ENCODE measurements around the gene GPATCH4. TPM values are rescaled to one million over a fixed set of nuclear protein-coding genes. Genes with fewer than 3 reads are reported as not detected.
A peak's percentile ranks its signal among the peaks of the same experiment; 100 is the strongest.

Gene GPATCH4
- total and polyA plus RNA-seq, 11 donors: 8.8 to 67.5 (median 15.5) TPM

DNA sequence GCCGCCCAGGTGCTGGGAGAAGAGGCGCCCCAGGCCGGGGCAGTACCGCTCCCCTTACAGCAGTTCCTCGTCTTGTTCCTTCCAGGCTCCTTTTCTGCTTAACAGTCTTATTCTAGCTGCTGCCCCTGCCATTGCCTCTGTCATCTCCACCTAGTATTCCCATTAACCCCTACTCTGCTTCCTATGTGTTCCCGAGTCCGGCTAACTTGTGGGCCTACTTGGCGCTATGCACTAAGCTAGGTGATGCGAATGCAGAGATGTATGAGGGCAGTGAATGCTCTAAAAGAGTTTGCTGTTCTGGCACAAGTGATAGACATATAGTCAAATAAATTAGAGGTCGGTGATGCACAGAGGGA lies 28.6 kb downstream of the GPATCH4 start:
- H3K4me3 ChIP-seq: peak overlapping the region in 11 of 12 donors; percentile 29 to 63 (median 46)
- 32 to 36% (median 35%) methylated on average over 10 of the region's 10 CpGs for WGBS, 4 donors
- no peak for DNase-seq
- no peak overlapping the region for H3K27ac ChIP-seq
- H3K4me1 ChIP-seq: peaks cover 0 to 22% (median 10%) of the 10 kb centered on the region in 12 donors
- H3K27me3 ChIP-seq: peaks cover 0 to 2% (median 0%) of the 10 kb centered on the region in 9 donors
- intact Hi-C loops (cut with DNase I): no loop called here
- no peak for ATAC-seq
- H3K36me3 ChIP-seq: no peaks in the 10 kb centered on the region
- no peaks in the 10 kb centered on the region for H3K9me3 ChIP-seq
- no peak for TF ChIP-seq POLR2A (IDR thresholded peaks at IDR 0.05)
- TF ChIP-seq, protein P1, sequence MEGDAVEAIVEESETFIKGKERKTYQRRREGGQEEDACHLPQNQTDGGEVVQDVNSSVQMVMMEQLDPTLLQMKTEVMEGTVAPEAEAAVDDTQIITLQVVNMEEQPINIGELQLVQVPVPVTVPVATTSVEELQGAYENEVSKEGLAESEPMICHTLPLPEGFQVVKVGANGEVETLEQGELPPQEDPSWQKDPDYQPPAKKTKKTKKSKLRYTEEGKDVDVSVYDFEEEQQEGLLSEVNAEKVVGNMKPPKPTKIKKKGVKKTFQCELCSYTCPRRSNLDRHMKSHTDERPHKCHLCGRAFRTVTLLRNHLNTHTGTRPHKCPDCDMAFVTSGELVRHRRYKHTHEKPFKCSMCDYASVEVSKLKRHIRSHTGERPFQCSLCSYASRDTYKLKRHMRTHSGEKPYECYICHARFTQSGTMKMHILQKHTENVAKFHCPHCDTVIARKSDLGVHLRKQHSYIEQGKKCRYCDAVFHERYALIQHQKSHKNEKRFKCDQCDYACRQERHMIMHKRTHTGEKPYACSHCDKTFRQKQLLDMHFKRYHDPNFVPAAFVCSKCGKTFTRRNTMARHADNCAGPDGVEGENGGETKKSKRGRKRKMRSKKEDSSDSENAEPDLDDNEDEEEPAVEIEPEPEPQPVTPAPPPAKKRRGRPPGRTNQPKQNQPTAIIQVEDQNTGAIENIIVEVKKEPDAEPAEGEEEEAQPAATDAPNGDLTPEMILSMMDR (IDR thresholded peaks at IDR 0.05): no peak

DNA sequence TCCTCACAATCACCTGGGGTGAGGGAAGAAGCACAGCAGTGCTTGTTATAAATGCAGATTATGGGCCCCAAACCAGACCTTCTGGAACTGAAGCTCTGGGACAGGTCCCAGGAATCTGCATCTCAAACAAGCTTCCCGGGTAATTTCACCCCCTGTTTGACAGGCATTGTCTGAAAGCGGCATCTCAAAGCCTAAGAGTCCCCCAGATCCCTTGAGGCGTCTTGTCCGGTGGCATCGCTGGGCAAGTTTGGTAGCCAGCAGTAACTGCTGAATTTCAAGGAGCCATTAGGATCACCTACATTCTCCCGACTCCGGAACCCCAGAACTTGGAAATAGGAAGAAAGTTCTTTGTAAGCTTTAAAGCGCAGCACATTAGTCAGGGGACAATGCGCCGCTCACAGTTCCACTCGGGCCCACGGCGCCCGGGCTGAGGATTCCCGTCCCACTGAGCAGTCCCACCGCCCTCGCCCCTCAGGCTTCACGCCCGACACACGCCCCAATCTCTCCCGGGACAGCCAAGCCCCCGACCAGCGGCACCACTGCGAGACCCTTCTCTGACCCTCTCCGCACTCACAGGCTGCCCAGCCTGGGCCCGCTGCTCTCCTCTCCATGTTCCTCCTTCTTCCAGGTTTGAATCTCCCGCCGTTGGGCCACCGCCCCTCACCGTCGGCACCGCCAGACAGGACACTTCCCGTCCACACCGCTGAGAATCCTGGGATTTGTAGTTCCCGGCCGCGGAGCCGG lies 29.2 kb downstream of the GPATCH4 start, which contains the start of gene IQGAP3:
IQGAP3 (minus strand) TSS at position 647 of the 744 bp plus-strand sequence; CDS start at position 611, 36 bp downstream.
- H3K4me3 ChIP-seq: peak within 1 kb of the TSS in 11 of 12 donors; percentile 29 to 63 (median 46)
- no peak for TF ChIP-seq POLR2A (IDR thresholded peaks at IDR 0.05)
- TF ChIP-seq, protein P1 (IDR thresholded peaks at IDR 0.05): no peak
- WGBS, 4 donors: 0 to 1% (median 1%) methylated on average over 37 to 38 of the region's 38 CpGs

DNA sequence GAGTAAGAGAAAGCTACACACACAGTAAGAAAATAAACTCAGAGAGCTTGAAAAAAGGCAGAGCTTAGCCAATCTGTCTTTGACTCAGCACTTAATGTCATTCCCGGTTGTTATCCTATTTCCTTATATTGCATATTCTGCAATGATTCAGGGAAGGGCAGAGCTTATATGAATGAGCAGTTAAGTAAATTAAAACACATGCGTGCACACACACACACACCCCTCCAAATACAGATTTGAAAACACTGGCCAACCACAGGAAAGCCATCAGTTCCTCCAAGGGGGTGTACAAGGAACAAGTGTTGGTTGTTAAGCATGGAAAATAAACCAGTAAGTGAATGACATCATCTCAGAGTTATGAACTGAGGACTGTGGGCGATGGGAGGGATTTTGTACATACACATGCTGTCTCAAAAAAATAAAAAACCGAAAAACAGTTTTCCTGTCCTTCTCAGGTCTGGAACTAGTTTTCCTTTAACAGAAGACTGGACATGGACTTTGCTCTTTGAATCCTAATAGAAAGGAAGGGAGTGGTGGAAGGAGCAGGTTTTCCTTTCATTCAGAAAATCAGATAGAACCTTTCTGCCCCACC lies 29.9 kb downstream of the GPATCH4 start:
- H3K4me1 ChIP-seq: peaks cover 0 to 22% (median 10%) of the 10 kb centered on the region in 12 donors
- H3K27ac ChIP-seq: no peak overlapping the region
- intact Hi-C loops (cut with DNase I): no loop called here
- DNase-seq (no peak), ATAC-seq (peak in 2 of 4 donors; percentile 12 to 31)
- H3K9me3 ChIP-seq: no peaks in the 10 kb centered on the region
- H3K4me3 ChIP-seq: peak overlapping the region in 2 of 12 donors; percentile 47 to 63
- no peaks in the 10 kb centered on the region for H3K36me3 ChIP-seq
- TF ChIP-seq, protein P1 (IDR thresholded peaks at IDR 0.05): no peak
- no peak for TF ChIP-seq POLR2A (IDR thresholded peaks at IDR 0.05)
- 15 to 22% (median 17%) methylated on average over 4 of the region's 4 CpGs for WGBS, 4 donors
- peaks cover 0 to 2% (median 0%) of the 10 kb centered on the region in 9 donors for H3K27me3 ChIP-seq

More for the DNA sequence above, 29.2 kb downstream of the GPATCH4 start, which contains the start of gene IQGAP3:
- intact Hi-C loops (cut with DNase I): no loop called here
- Histone ChIP-seq H3K27ac (no peak within 1 kb of the TSS), H3K36me3 (no peaks in the 10 kb centered on the region), H3K9me3 (no peaks in the 10 kb centered on the region), H3K27me3 (peaks cover 0 to 2% (median 0%) of the 10 kb centered on the region in 9 donors), H3K4me1 (peaks cover 0 to 22% (median 10%) of the 10 kb centered on the region in 12 donors)
- ATAC-seq (peak; percentile 87 to 96 (median 96)), DNase-seq (peak; percentile 86 to 89 (median 87))

DNA sequence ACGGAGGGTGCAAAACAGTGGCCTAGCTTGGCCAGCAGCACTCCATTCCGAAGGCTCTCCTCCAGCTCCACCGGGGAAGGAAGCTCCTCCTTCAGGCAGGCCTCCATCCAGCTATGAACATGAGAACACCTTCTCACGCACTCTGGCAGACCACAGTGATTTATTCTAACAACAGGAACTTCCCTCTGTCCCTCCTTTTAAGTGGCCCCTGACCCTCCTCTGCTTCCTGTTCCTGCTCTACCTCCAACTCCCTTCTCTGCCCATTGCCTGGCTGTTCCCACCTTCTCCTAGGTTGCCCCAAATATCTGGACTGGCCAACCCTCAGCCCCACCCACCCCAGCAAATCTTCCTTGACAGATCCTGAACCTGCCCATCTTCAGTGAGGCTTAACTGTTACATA lies 34.8 kb downstream of the GPATCH4 start:
- no peaks in the 10 kb centered on the region for H3K27me3 ChIP-seq
- ATAC-seq (no peak), DNase-seq (no peak)
- H3K9me3 ChIP-seq: no peaks in the 10 kb centered on the region
- H3K4me1 ChIP-seq: peaks cover 0 to 8% (median 0%) of the 10 kb centered on the region in 12 donors
- WGBS, 4 donors: 86 to 93% (median 92%) methylated on average over 4 of the region's 4 CpGs
- no peaks in the 10 kb centered on the region for H3K36me3 ChIP-seq
- intact Hi-C loops (cut with DNase I): loop anchor here in 3 of 10 donors (5.0 to 10.0 kb wide), 3 partner anchors 39 to 52 kb away; no protein-coding TSS in a partner anchor
- H3K27ac ChIP-seq: no peak overlapping the region
- H3K4me3 ChIP-seq: no peak overlapping the region
- TF ChIP-seq, protein P1 (IDR thresholded peaks at IDR 0.05): no peak
- TF ChIP-seq POLR2A (IDR thresholded peaks at IDR 0.05): no peak

Measured in heart left ventricle (tissue), 16 donors.